ENCODE data around the gene GNG2.

GRCh38 chr14:51999084-51999483, 138.7 kb downstream of the GNG2 start:
- TF ChIP-seq CTCF (IDR thresholded peaks at IDR 0.05) (no peak), POLR2A (IDR thresholded peaks at IDR 0.05) (no peak)
